Esophagus muscularis mucosa (tissue), 3 donors: ENCODE results near the gene TRIM37.
"Not testable (repeated sequence)": the region's sequence is repeated elsewhere in the genome, so short reads cannot be mapped to it uniquely, and the experiment has no call there.

ENCODE experiments used
- POLR2A ChIP-seq: fragments of 450-650 bp; IDR thresholded peaks from one replicate; pipeline ENCODE4 v1.6.1; 2017; ENCODE audit warnings: antibody characterized with exemption, moderate library complexity, mild to moderate bottlenecking, low read depth
- TF ChIP-seq, protein P1 (sequence below), 3 experiments: fragments of 200-600 bp in 2 of 3; fragments of 450-650 bp in 1 of 3; sonication (generic) in 2 of 3; IDR thresholded peaks; one replicate each; pipeline ENCODE4 v1.5.1; 2017 to 2019; ENCODE audit warnings: antibody characterized with exemption in 3 of 3, mild to moderate bottlenecking in 2 of 3, moderate library complexity in 1 of 3

DNA sequence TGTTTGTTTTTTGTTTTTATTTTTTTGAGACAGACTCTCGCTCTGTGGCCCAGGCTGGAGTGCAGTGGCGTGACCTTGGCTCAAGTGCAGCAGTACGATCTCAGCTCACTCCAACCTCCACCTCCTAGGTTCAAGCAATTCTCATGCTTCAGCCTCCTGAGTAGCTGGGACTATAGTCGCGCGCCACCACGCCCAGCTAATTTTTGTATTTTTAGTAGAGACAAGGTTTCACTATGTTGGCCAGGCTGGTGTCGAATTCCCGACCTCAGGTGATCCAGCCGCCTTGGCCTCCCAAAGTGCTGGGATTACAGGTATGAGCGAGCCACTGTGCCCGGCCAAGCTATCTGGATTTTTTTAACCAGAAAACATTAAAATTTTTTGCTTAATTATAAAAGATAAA, 16.1 kb downstream of the TRIM37 start:
- TF ChIP-seq POLR2A, result not testable (repeated sequence)
- TF ChIP-seq, protein P1, sequence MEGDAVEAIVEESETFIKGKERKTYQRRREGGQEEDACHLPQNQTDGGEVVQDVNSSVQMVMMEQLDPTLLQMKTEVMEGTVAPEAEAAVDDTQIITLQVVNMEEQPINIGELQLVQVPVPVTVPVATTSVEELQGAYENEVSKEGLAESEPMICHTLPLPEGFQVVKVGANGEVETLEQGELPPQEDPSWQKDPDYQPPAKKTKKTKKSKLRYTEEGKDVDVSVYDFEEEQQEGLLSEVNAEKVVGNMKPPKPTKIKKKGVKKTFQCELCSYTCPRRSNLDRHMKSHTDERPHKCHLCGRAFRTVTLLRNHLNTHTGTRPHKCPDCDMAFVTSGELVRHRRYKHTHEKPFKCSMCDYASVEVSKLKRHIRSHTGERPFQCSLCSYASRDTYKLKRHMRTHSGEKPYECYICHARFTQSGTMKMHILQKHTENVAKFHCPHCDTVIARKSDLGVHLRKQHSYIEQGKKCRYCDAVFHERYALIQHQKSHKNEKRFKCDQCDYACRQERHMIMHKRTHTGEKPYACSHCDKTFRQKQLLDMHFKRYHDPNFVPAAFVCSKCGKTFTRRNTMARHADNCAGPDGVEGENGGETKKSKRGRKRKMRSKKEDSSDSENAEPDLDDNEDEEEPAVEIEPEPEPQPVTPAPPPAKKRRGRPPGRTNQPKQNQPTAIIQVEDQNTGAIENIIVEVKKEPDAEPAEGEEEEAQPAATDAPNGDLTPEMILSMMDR (IDR thresholded peaks at IDR 0.05), result not testable (repeated sequence)
